Endodermal cell (in vitro differentiated cells): ENCODE results near the gene STPG1. TPM values are rescaled to one million over a fixed set of nuclear protein-coding genes. Genes with fewer than 3 reads are reported as not detected.

ENCODE experiments used
- DNase-seq: peaks from one replicate; pipeline ENCODE4 v3.0.0-alpha.2; 2017
- H3K27ac ChIP-seq: 2 replicates; pipeline ENCODE4 v1.5.1; 2013; ENCODE audit warnings: mild to moderate bottlenecking, low read depth, low read length, moderate library complexity
- H3K27me3 ChIP-seq: 2 replicates; pipeline ENCODE4 v1.6.1; 2013; ENCODE audit warnings: mild to moderate bottlenecking, low read length, moderate library complexity; ENCODE audit not compliant: insufficient read depth, control insufficient read depth, poor library complexity, severe bottlenecking
- H3K36me3 ChIP-seq: 2 replicates; pipeline ENCODE4 v1.7.0; 2013; ENCODE audit warnings: mild to moderate bottlenecking, low read length, moderate library complexity; ENCODE audit not compliant: control insufficient read depth, insufficient read depth
- H3K4me1 ChIP-seq: one replicate; pipeline ENCODE4 v1.7.0; 2013; ENCODE audit warnings: low read length; ENCODE audit not compliant: control insufficient read depth, insufficient read depth
- H3K4me3 ChIP-seq: 2 replicates; pipeline ENCODE4 v1.5.1; 2013; ENCODE audit warnings: mild to moderate bottlenecking, low read length, moderate library complexity
- H3K9ac ChIP-seq: 2 replicates; pipeline ENCODE4 v1.6.1; 2013; ENCODE audit warnings: mild to moderate bottlenecking, low read length, moderate library complexity; ENCODE audit not compliant: poor library complexity, severe bottlenecking; ENCODE audit errors: extremely low read depth
- H3K9me3 ChIP-seq: 2 replicates; pipeline ENCODE4 v1.6.1; 2013; ENCODE audit warnings: mild to moderate bottlenecking, low read length, moderate library complexity; ENCODE audit not compliant: control insufficient read depth
- H3K27ac Mint-ChIP-seq: 2 replicates; pipeline ENCODE4 v1.8.0; 2020; ENCODE audit warnings: mixed read lengths
- H3K27me3 Mint-ChIP-seq: 2 replicates; pipeline ENCODE4 v1.8.0; 2021; ENCODE audit warnings: mild to moderate bottlenecking, mixed read lengths; ENCODE audit not compliant: insufficient read depth
- H3K36me3 Mint-ChIP-seq: 2 replicates; pipeline ENCODE4 v1.8.0; 2020; ENCODE audit warnings: low read depth, mixed read lengths
- H3K4me1 Mint-ChIP-seq: 2 replicates; pipeline ENCODE4 v1.8.0; 2020; ENCODE audit warnings: mixed read lengths
- H3K4me3 Mint-ChIP-seq: 2 replicates; pipeline ENCODE4 v1.8.0; 2020; ENCODE audit warnings: mild to moderate bottlenecking, moderate library complexity, mixed read lengths
- H3K9me3 Mint-ChIP-seq: 2 replicates; pipeline ENCODE4 v1.8.0; 2020; ENCODE audit warnings: mild to moderate bottlenecking, mixed read lengths
- WGBS, 2 experiments: methylation state at CpG; one replicate each; pipeline versions ENCODE4 v1.1.5 to v1.1.7; 2013; ENCODE audit warnings: missing lambda C conversion rate in 2 of 2, mixed read lengths in 1 of 2; ENCODE audit not compliant: insufficient coverage in 1 of 2, insufficient read length in 1 of 2; 5-methylcytosine and 5-hydroxymethylcytosine counted together
- total RNA-seq, 2 donors: library from RNA; stranded (reverse); fragmentation: NEBNext Ultra II Directional in 1 of 2; extraction: Animal tissue kit (Norgen Biotek cat#: 25700) in 1 of 2; gene quantifications; 2 replicates in 1 of 2; 3 replicates in 1 of 2; pipeline ENCODE4 v1.2.1, GENCODE V29; 2021
- TF ChIP-seq, protein P1 (sequence below): fragments of 200-600 bp; sonication (generic); conservative IDR thresholded peaks from 2 replicates; pipeline ENCODE4 v1.5.0; 2021; ENCODE audit warnings: antibody characterized with exemption, mild to moderate bottlenecking

The STPG1 gene
- total RNA-seq, 2 donors from 2014 or later = 16.6 to 16.9 TPM

DNA sequence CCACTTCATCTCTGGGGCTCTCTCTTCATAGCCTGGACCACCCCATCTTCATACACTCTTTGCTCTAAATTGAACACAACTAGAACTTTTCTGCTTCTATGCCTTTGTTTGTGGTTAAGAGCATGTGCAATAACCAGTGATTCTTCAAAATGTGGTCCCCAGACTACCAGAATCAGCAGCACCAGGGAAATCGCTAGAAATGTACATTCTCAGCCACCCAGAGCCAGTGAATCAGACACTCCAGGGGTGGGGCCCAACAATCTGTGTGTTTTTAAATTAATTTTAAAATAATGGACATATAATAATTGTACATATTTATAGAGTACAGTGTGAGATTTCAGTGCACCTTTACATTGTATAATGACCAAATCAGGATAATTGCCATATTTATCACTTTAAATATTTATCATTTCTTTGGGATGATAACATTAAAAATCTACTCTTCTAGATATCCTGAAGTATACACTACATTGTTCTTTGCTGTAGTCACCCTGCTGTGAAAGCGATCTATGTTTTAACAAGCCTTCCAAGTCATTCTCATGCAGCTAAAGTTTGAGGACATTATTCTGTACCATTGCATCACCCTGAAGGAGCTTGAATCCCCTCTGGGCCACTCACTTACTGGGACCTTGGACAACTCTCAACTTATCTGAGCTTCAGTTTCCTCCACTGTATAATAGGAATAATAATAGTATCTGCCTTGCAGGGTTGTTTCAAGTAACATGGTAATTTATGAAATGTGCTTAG, 83.6 kb downstream of the STPG1 start:
- no peak overlapping the region for H3K4me3 ChIP-seq
- H3K4me1 ChIP-seq = no peaks in the 10 kb centered on the region
- no peaks in the 10 kb centered on the region for H3K27me3 ChIP-seq
- H3K9me3 Mint-ChIP-seq = no peaks in the 10 kb centered on the region
- TF ChIP-seq, protein P1, sequence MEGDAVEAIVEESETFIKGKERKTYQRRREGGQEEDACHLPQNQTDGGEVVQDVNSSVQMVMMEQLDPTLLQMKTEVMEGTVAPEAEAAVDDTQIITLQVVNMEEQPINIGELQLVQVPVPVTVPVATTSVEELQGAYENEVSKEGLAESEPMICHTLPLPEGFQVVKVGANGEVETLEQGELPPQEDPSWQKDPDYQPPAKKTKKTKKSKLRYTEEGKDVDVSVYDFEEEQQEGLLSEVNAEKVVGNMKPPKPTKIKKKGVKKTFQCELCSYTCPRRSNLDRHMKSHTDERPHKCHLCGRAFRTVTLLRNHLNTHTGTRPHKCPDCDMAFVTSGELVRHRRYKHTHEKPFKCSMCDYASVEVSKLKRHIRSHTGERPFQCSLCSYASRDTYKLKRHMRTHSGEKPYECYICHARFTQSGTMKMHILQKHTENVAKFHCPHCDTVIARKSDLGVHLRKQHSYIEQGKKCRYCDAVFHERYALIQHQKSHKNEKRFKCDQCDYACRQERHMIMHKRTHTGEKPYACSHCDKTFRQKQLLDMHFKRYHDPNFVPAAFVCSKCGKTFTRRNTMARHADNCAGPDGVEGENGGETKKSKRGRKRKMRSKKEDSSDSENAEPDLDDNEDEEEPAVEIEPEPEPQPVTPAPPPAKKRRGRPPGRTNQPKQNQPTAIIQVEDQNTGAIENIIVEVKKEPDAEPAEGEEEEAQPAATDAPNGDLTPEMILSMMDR = no peak
- no peak overlapping the region for H3K9ac ChIP-seq
- H3K9me3 ChIP-seq = no peaks in the 10 kb centered on the region
- WGBS, 2 experiments = 90 to 92% methylated on average over 1 to 2 of the region's 2 CpGs
- H3K4me3 Mint-ChIP-seq = no peak overlapping the region
- H3K27ac Mint-ChIP-seq = no peak overlapping the region
- H3K36me3 ChIP-seq = no peaks in the 10 kb centered on the region
- no peaks in the 10 kb centered on the region for H3K36me3 Mint-ChIP-seq
- peaks cover 11% of the 10 kb centered on the region for H3K27me3 Mint-ChIP-seq
- no peak for DNase-seq
- H3K27ac ChIP-seq = no peak overlapping the region
- H3K4me1 Mint-ChIP-seq = peaks cover 12% of the 10 kb centered on the region

DNA sequence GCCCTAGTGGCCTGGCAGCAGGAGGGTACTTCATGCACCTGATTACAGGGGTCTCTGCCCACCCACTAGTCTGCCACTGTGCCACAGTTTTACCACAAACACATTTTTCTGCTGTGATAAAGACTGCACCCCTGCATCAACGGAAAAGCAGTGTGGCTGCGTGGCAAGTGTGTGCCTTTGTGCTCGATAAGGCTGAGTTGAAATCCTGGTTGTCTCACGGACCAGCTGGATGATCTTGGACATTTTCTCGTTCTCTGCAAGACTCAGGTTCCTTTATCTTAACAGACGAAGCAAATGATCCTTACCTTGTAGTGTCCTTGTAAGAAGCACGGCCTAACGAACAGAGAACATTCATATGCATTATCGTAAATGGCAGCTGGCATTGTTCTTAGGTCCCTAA, 84.3 kb downstream of the STPG1 start:
- WGBS, 2 experiments = 87 to 91% methylated on average over 9 of the region's 9 CpGs

DNA sequence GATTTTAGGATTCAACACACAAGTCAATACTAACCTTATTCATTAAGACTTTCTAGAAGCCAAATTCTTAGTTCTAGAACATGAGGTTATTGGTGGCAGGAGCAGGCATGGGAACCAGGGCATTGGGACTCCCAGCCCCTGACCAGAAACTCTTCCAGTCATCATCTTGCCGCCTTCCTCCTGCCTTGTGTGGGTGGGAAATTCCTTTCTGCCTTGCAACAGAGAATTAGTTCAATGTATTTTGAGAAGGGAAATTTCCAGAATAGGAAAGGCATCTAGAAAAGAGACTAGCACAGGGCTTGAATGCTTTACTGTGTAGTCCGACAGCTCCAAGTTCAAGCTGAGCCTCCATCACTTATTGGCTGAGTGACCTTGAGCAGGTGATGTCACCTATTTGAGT, 85.7 kb downstream of the STPG1 start:
- H3K9me3 ChIP-seq = no peaks in the 10 kb centered on the region
- Mint-ChIP-seq H3K4me1 (peaks cover 13% of the 10 kb centered on the region), H3K9me3 (no peaks in the 10 kb centered on the region), H3K27ac (no peak overlapping the region), H3K4me3 (no peak overlapping the region), H3K27me3 (peaks cover 16% of the 10 kb centered on the region), H3K36me3 (no peaks in the 10 kb centered on the region)
- H3K27ac ChIP-seq = no peak overlapping the region
- no peaks in the 10 kb centered on the region for H3K36me3 ChIP-seq
- no peak for DNase-seq
- 78 to 86% methylated on average over 1 to 2 of the region's 2 CpGs for WGBS, 2 experiments
- TF ChIP-seq, protein P1 = no peak
- no peaks in the 10 kb centered on the region for H3K4me1 ChIP-seq
- H3K27me3 ChIP-seq = peaks cover 11% of the 10 kb centered on the region
- no peak overlapping the region for H3K4me3 ChIP-seq
- no peak overlapping the region for H3K9ac ChIP-seq

More for the DNA sequence above, 84.3 kb downstream of the STPG1 start:
- no peak overlapping the region for H3K27ac ChIP-seq
- Mint-ChIP-seq H3K4me3 (no peak overlapping the region), H3K27ac (no peak overlapping the region), H3K27me3 (peaks cover 15% of the 10 kb centered on the region), H3K36me3 (no peaks in the 10 kb centered on the region), H3K9me3 (no peaks in the 10 kb centered on the region), H3K4me1 (peaks cover 9% of the 10 kb centered on the region)
- H3K4me1 ChIP-seq = no peaks in the 10 kb centered on the region
- DNase-seq = no peak
- H3K36me3 ChIP-seq = no peaks in the 10 kb centered on the region
- H3K27me3 ChIP-seq = no peaks in the 10 kb centered on the region
- TF ChIP-seq, protein P1 = no peak
- H3K4me3 ChIP-seq = no peak overlapping the region
- H3K9ac ChIP-seq = no peak overlapping the region
- no peaks in the 10 kb centered on the region for H3K9me3 ChIP-seq
